Liver (tissue), 9 donors: ENCODE results near the gene APOB. TPM values are rescaled to one million over a fixed set of nuclear protein-coding genes. Genes with fewer than 3 reads are reported as not detected.

Source experiments
- DNase-seq: peaks from one replicate; pipeline ENCODE4 v3.0.0-alpha.2; 2017; ENCODE audit warnings: low spot score
- H3K27ac ChIP-seq, 2 donors: one replicate each; pipeline ENCODE4 v1.7.0; 2013; ENCODE audit warnings: inconsistent platforms in 2 of 2, low read length in 2 of 2, control low read depth in 1 of 2, low read depth in 1 of 2, mild to moderate bottlenecking in 1 of 2
- H3K27me3 ChIP-seq, 4 donors: one replicate each; pipeline versions ENCODE4 v1.6.1 to v1.7.0; 2013; ENCODE audit warnings: low read length in 3 of 4, inconsistent platforms in 1 of 4, mild to moderate bottlenecking in 1 of 4, moderate library complexity in 1 of 4; ENCODE audit not compliant: control insufficient read depth in 4 of 4, insufficient read depth in 4 of 4
- H3K36me3 ChIP-seq, 4 donors: one replicate each; pipeline versions ENCODE4 v1.6.1 to v1.7.0; 2013; ENCODE audit warnings: low read length in 3 of 4, mild to moderate bottlenecking in 3 of 4, low read depth in 1 of 4, moderate library complexity in 1 of 4; ENCODE audit not compliant: control insufficient read depth in 4 of 4, insufficient read depth in 3 of 4
- H3K4me1 ChIP-seq, 4 donors: one replicate each; pipeline versions ENCODE4 v1.6.1 to v1.7.0; 2013; ENCODE audit warnings: low read length in 3 of 4, mild to moderate bottlenecking in 3 of 4, moderate library complexity in 1 of 4; ENCODE audit not compliant: control insufficient read depth in 4 of 4, insufficient read depth in 4 of 4
- H3K4me3 ChIP-seq, 3 donors: one replicate each; pipeline versions ENCODE4 v1.6.1 to v1.7.0; 2013; ENCODE audit warnings: low read length in 3 of 3, control low read depth in 1 of 3, low read depth in 1 of 3, mild to moderate bottlenecking in 1 of 3
- H3K9ac ChIP-seq, 2 donors: one replicate each; pipeline ENCODE4 v1.7.0; 2013; ENCODE audit warnings: low read length in 2 of 2, mild to moderate bottlenecking in 2 of 2, moderate library complexity in 2 of 2, control low read depth in 1 of 2, low read depth in 1 of 2
- H3K9me3 ChIP-seq, 4 donors: one replicate each; pipeline versions ENCODE4 v1.6.1 to v1.7.0; 2013; ENCODE audit warnings: low read length in 3 of 4; ENCODE audit not compliant: control insufficient read depth in 4 of 4
- EGR1 ChIP-seq, 2 donors: IDR thresholded peaks; 2 replicates each; pipeline ENCODE4 v1.6.1; 2016 to 2018; ENCODE audit warnings: antibody characterized with exemption in 2 of 2, low read depth in 2 of 2
- FOXA2 ChIP-seq: IDR thresholded peaks from 2 replicates; pipeline ENCODE4 v1.6.1; 2016; ENCODE audit warnings: antibody characterized with exemption
- HNF4A ChIP-seq, 2 donors: conservative IDR thresholded peaks; 2 replicates each; pipeline ENCODE4 v1.6.1; 2016; ENCODE audit warnings: antibody characterized with exemption in 2 of 2, mild to moderate bottlenecking in 2 of 2
- HNF4G ChIP-seq: IDR thresholded peaks from 2 replicates; pipeline ENCODE4 v1.6.1; 2016; ENCODE audit warnings: antibody characterized with exemption
- JUND ChIP-seq, 2 donors: IDR thresholded peaks; 2 replicates each; pipeline ENCODE4 v1.6.1; 2016; ENCODE audit warnings: antibody characterized with exemption in 2 of 2
- RXRA ChIP-seq, 2 donors: IDR thresholded peaks; 2 replicates each; pipeline ENCODE4 v1.6.1; 2017 to 2018; ENCODE audit warnings: antibody characterized with exemption in 2 of 2, mild to moderate bottlenecking in 1 of 2
- SP1 ChIP-seq: IDR thresholded peaks from 2 replicates; pipeline ENCODE4 v1.6.1; 2018; ENCODE audit warnings: antibody characterized with exemption, mild to moderate bottlenecking
- TAF1 ChIP-seq: conservative IDR thresholded peaks from 2 replicates; pipeline ENCODE4 v1.6.1; 2016; ENCODE audit warnings: antibody characterized with exemption, mild to moderate bottlenecking
- YY1 ChIP-seq: IDR thresholded peaks from 2 replicates; pipeline ENCODE4 v1.6.1; 2016; ENCODE audit warnings: antibody characterized with exemption, mild to moderate bottlenecking
- WGBS: extraction: QIAGEN DNeasy Blood & Tissue Kit; methylation state at CpG from one replicate; pipeline ENCODE4 v1.1.7; 2013; 5-methylcytosine and 5-hydroxymethylcytosine counted together
- polyA plus RNA-seq, 2 donors: library from polyadenylated mRNA; stranded (reverse) in 1 of 2; unstranded in 1 of 2; fragments of 200-250 nt in 1 of 2; fragments of >200 nt in 1 of 2; fragmentation: Nextera tagmentation in 1 of 2; extraction: Ambion mirVana in 1 of 2; gene quantifications; one replicate each; pipeline versions ENCODE4 v1.2.1 to v1.2.3, GENCODE V29; 2013 to 2015
- total RNA-seq, 2 donors: library from RNA; depleted of rRNA; stranded (reverse); fragments of >200 nt; gene quantifications; one replicate each; pipeline ENCODE4 v1.2.3, GENCODE V29; 2014
- TF ChIP-seq, protein P1 (sequence below): IDR thresholded peaks from 2 replicates; pipeline ENCODE4 v1.6.1; 2016; ENCODE audit warnings: antibody characterized with exemption, mild to moderate bottlenecking
- TF ChIP-seq, protein P2 (sequence below): IDR thresholded peaks from 2 replicates; pipeline ENCODE4 v1.6.1; 2016; ENCODE audit warnings: antibody characterized with exemption
- donor health status: healthy.
- donor health status: healthy.
- donor health status: healthy.
- donor health status: healthy.
- donor health status: healthy.

Gene APOB
- total and polyA plus RNA-seq, 4 donors, result 431 to 2,949 (median 1,463) TPM

DNA sequence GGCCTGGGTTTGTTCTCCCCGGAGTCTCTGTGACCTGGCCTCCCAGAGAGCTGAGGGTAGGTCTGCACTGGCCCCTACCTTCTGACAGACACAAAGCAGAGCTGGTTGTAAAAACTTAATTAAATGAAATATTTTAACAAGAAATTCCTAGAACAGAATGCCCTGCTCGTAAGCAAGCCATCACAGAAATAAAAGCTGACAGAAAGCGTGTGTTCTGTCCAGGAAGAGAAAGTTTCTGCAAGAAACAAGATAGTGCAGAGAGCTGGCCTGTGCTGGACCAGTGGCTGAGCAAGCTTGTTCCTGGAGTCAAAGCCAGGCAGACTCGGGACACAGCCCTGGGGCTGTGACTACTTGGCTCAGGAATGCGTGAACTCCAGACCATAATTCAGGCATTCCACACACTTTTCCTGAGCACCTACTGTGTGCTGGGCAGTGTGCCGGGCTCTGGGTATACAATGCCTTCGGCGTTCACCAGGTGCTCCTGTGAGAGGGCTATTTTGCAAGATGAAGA, 51.6 kb downstream of the APOB start:
- H3K36me3 ChIP-seq, result no peaks in the 10 kb centered on the region
- no peak overlapping the region for H3K4me3 ChIP-seq
- H3K9me3 ChIP-seq, result no peaks in the 10 kb centered on the region
- no peaks in the 10 kb centered on the region for H3K4me1 ChIP-seq
- TF ChIP-seq, protein P1, sequence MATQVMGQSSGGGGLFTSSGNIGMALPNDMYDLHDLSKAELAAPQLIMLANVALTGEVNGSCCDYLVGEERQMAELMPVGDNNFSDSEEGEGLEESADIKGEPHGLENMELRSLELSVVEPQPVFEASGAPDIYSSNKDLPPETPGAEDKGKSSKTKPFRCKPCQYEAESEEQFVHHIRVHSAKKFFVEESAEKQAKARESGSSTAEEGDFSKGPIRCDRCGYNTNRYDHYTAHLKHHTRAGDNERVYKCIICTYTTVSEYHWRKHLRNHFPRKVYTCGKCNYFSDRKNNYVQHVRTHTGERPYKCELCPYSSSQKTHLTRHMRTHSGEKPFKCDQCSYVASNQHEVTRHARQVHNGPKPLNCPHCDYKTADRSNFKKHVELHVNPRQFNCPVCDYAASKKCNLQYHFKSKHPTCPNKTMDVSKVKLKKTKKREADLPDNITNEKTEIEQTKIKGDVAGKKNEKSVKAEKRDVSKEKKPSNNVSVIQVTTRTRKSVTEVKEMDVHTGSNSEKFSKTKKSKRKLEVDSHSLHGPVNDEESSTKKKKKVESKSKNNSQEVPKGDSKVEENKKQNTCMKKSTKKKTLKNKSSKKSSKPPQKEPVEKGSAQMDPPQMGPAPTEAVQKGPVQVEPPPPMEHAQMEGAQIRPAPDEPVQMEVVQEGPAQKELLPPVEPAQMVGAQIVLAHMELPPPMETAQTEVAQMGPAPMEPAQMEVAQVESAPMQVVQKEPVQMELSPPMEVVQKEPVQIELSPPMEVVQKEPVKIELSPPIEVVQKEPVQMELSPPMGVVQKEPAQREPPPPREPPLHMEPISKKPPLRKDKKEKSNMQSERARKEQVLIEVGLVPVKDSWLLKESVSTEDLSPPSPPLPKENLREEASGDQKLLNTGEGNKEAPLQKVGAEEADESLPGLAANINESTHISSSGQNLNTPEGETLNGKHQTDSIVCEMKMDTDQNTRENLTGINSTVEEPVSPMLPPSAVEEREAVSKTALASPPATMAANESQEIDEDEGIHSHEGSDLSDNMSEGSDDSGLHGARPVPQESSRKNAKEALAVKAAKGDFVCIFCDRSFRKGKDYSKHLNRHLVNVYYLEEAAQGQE, result peak; percentile 26
- TF ChIP-seq RXRA (IDR thresholded peaks at IDR 0.05), result no peak
- 80% methylated on average over 8 of the region's 8 CpGs for WGBS
- H3K27me3 ChIP-seq, result no peaks in the 10 kb centered on the region
- DNase-seq, result no peak
- H3K9ac ChIP-seq, result no peak overlapping the region
- no peak overlapping the region for H3K27ac ChIP-seq

DNA sequence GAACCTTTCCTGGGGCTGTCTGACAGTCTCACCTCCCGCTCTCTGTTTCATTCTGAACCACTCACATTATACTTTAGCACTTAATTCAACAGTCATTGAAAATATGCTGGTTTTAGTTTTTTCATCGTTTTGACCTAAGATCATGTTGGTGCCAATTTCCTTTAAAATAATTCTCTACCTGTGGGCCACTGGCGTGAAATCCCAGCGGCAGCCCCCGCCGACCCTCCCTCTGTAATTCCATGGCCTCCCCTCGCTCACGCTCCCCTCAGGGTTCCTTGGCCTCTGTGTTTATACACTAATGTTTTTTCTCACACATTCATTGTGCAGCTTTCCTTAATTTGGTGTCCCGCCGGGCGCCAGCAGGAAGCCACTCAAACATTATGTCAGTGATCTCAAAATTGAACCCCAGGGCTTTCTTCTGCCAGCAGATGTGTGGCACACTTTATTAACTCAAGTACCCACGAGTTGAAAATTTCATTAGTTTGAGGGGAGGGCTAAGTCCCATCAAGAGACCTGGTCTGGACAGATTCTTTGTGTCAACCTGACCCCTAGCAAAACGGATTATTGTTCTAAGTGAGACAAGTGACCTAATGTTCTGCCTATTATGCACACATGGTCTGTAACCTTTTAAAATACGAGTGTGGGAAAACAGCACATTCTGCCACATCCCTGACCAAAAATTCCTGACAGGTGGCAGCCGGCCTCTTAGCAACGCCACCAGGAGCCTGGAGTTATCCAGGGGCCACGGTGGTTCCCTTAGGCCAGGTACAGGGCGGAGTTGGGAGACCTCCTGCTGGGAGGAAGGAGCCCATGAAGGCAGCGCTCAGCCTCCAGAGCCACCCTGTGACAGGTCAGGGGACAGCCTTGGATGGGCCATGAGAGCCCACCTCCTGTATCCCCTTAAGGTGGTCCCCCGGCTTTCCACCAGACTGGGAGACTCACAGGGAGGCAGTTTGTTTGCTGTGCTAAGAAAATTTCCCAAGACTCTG, 53.1 kb downstream of the APOB start:
- H3K27me3 ChIP-seq, result no peaks in the 10 kb centered on the region
- no peak overlapping the region for H3K9ac ChIP-seq
- TF ChIP-seq, protein P2, sequence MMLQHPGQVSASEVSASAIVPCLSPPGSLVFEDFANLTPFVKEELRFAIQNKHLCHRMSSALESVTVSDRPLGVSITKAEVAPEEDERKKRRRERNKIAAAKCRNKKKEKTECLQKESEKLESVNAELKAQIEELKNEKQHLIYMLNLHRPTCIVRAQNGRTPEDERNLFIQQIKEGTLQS, result no peak
- no peak for TF ChIP-seq FOXA2
- H3K4me1 ChIP-seq, result no peaks in the 10 kb centered on the region
- H3K36me3 ChIP-seq, result no peaks in the 10 kb centered on the region
- no peak for DNase-seq
- WGBS, result 79% methylated on average over 20 of the region's 20 CpGs
- H3K9me3 ChIP-seq, result no peaks in the 10 kb centered on the region
- no peak overlapping the region for H3K27ac ChIP-seq
- no peak overlapping the region for H3K4me3 ChIP-seq

DNA sequence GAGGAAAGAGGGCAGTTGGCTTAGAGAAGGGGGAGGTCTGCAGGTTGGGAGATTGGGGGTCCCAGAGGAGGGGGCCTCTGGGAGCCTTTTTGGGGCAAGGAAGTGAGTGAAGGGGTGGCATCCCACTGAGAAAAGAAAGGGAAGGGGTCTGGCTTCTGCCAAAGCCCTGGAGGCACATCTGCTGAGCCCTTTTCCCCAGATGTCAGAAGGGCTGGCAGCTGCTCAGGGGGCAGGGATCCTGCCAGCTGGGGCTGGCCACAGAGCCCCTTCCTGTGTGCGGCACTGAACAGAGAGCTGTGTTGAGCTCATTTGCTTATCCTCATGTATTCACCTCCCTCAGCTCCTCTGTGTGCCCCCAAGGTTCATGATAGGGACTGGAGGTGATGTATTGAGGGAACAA, 54.5 kb downstream of the APOB start:
- DNase-seq, result no peak
- TF ChIP-seq YY1, result no peak
- TF ChIP-seq EGR1 (IDR thresholded peaks at IDR 0.05; ENCODE audit: low read depth in 2 of 2), result no peak
- TF ChIP-seq JUND (IDR thresholded peaks at IDR 0.05), result no peak
- no peak for TF ChIP-seq HNF4A (conservative IDR thresholded peaks at IDR 0.05)
- no peak for TF ChIP-seq TAF1
- no peak for TF ChIP-seq SP1
- no peak for TF ChIP-seq HNF4G
- TF ChIP-seq, protein P1, result no peak
- Histone ChIP-seq H3K27me3 (no peaks in the 10 kb centered on the region), H3K27ac (no peak overlapping the region), H3K9ac (no peak overlapping the region), H3K4me3 (no peak overlapping the region), H3K4me1 (no peaks in the 10 kb centered on the region), H3K36me3 (no peaks in the 10 kb centered on the region), H3K9me3 (no peaks in the 10 kb centered on the region)
- WGBS, result 88% methylated on average over 1 of the region's 1 CpG
